HepG2 (cell line): ENCODE data around the gene NFE2. TPM values are rescaled to one million over a fixed set of nuclear protein-coding genes. Genes with fewer than 3 reads are reported as not detected.

Source experiments
- ATAC-seq: fragments of 200-7000 bp; cut with Tn5 transposase; 3 replicates; pipeline ENCODE4 v1.9.1; 2020; ENCODE audit warnings: mild to moderate bottlenecking, moderate library complexity
- BruUV-seq: library from RNA; stranded (reverse); fragments of 400-500 nt; replicated peaks from 2 replicates; lab custom pipeline; 2021; lab: Mats Ljungman, UMichigan
- CTCF ChIA-PET: fragments of 300-600 bp; formaldehyde crosslinking; extraction: SDS; loops from one replicate; lab custom pipeline; 2021; ENCODE audit warnings: low total read pairs, inconsistent platforms, low intra/inter-chr PET ratio; lab: Yijun Ruan, JAX
- POLR2A ChIA-PET: fragments of 350-600 bp; sonication (Branson Sonifier 250); formaldehyde crosslinking; loops from one replicate; lab custom pipeline; 2020; ENCODE audit warnings: antibody characterized with exemption, inconsistent platforms; lab: Yijun Ruan, JAX
- DNase-seq: peaks from one replicate; pipeline ENCODE4 v3.0.0-alpha.2; 2015; ENCODE audit warnings: low spot score
- FAIRE-seq: peaks from 3 replicates; lab custom pipeline; 2011; peaks lifted over from hg19 to GRCh38; lab: Jason Lieb, UNC
- H2AFZ ChIP-seq: one replicate; pipeline ENCODE4 v1.6.1; 2011; ENCODE audit warnings: low read length, inconsistent platforms
- H3K27ac ChIP-seq: fragments of 300-600 bp; 3 replicates; pipeline ENCODE4 v1.8.0; 2011; ENCODE audit warnings: mixed run types, mild to moderate bottlenecking, mixed read lengths, low read length, inconsistent platforms; ENCODE audit not compliant: insufficient read depth; ENCODE audit errors: extremely low read length
- H3K27me3 ChIP-seq, 2 experiments: fragments of 200-600 bp in 1 of 2; 2 replicates in 1 of 2; 3 replicates in 1 of 2; pipeline versions ENCODE4 v1.6.0 to v1.8.0; 2011; ENCODE audit warnings: low read length in 2 of 2, mild to moderate bottlenecking in 2 of 2, moderate library complexity in 2 of 2, inconsistent platforms in 1 of 2; ENCODE audit not compliant: insufficient read depth in 2 of 2, control insufficient read depth in 1 of 2
- H3K36me3 ChIP-seq, 2 experiments: fragments of 200-600 bp in 1 of 2; replicated peaks in 1 of 2; 2 replicates in 1 of 2; 3 replicates in 1 of 2; pipeline versions ENCODE4 v1.5.1 to v1.8.0; 2011; ENCODE audit warnings: low read length in 2 of 2, inconsistent platforms in 1 of 2; ENCODE audit not compliant: insufficient read depth in 2 of 2, control insufficient read depth in 1 of 2
- H3K4me1 ChIP-seq: 2 replicates; pipeline ENCODE4 v1.5.1; 2012; ENCODE audit warnings: low read length, inconsistent platforms; ENCODE audit not compliant: insufficient read depth
- H3K4me2 ChIP-seq: 2 replicates; pipeline ENCODE4 v1.6.0; 2011; ENCODE audit warnings: low read depth, low read length, inconsistent platforms
- H3K4me3 ChIP-seq, 3 experiments: fragments of 200-600 bp in 1 of 3; sonication (generic), shearing (Covaris generic) in 1 of 3; replicated peaks in 1 of 3; 2 replicates each; pipeline ENCODE4 v1.5.1; 2011 to 2016; ENCODE audit warnings: low read length in 3 of 3, inconsistent platforms in 2 of 3, low read depth in 2 of 3, mild to moderate bottlenecking in 2 of 3, control low read depth in 1 of 3, mixed read lengths in 1 of 3; ENCODE audit not compliant: insufficient read depth in 1 of 3
- H3K79me2 ChIP-seq: one replicate; pipeline ENCODE4 v1.6.1; 2011; ENCODE audit warnings: low read length, inconsistent platforms; ENCODE audit not compliant: insufficient read depth
- H3K9ac ChIP-seq: 2 replicates; pipeline ENCODE4 v1.6.0; 2011; ENCODE audit warnings: mild to moderate bottlenecking, low read depth, low read length, inconsistent platforms; ENCODE audit not compliant: insufficient read depth
- H3K9me3 ChIP-seq: 2 replicates; pipeline ENCODE4 v1.5.1; 2012; ENCODE audit warnings: mild to moderate bottlenecking, low read length
- H4K20me1 ChIP-seq: 2 replicates; pipeline ENCODE4 v1.6.0; 2011; ENCODE audit warnings: inconsistent platforms, mild to moderate bottlenecking, low read length, moderate library complexity; ENCODE audit not compliant: insufficient read depth
- ARHGAP35 ChIP-seq: sonication (generic); formaldehyde crosslinking; IDR thresholded peaks from 2 replicates; pipeline ENCODE4 v1.9.0; 2022; ENCODE audit warnings: mild to moderate bottlenecking, inconsistent platforms, moderate library complexity, missing genetic modification reagents, borderline replicate concordance
- HOXA9 ChIP-seq: sonication (generic); formaldehyde crosslinking; IDR thresholded peaks from 2 replicates; pipeline ENCODE4 v1.8.1; 2022; ENCODE audit warnings: missing genetic modification reagents, mild to moderate bottlenecking, moderate library complexity, borderline replicate concordance
- KLF6 ChIP-seq: IDR thresholded peaks from 2 replicates; pipeline ENCODE4 v1.8.0; 2016; ENCODE audit warnings: missing biosample characterization, missing genetic modification reagents
- MLLT10 ChIP-seq: sonication (generic); formaldehyde crosslinking; IDR thresholded peaks from 2 replicates; pipeline ENCODE4 v1.4.0; 2020; ENCODE audit warnings: missing genetic modification reagents
- MTA1 ChIP-seq: sonication (generic); formaldehyde crosslinking; IDR thresholded peaks from 2 replicates; pipeline ENCODE4 v1.4.0; 2020; ENCODE audit warnings: missing genetic modification reagents, mild to moderate bottlenecking, borderline replicate concordance
- NFIB ChIP-seq: sonication (generic); formaldehyde crosslinking; IDR thresholded peaks from 2 replicates; pipeline ENCODE4 v1.9.0; 2021; ENCODE audit warnings: missing genetic modification reagents, mild to moderate bottlenecking, borderline replicate concordance
- SP2 ChIP-seq: sonication (generic); formaldehyde crosslinking; IDR thresholded peaks from 2 replicates; pipeline ENCODE4 v1.5.1; 2020; ENCODE audit warnings: mild to moderate bottlenecking, missing genetic modification reagents
- TERF1 ChIP-seq: sonication (generic); formaldehyde crosslinking; IDR thresholded peaks from 2 replicates; pipeline ENCODE4 v1.8.0; 2022; ENCODE audit warnings: mild to moderate bottlenecking, missing genetic modification reagents, moderate library complexity
- TOPORS ChIP-seq: sonication (generic); formaldehyde crosslinking; IDR thresholded peaks from 2 replicates; pipeline ENCODE4 v1.8.0; 2023; ENCODE audit warnings: mild to moderate bottlenecking, missing genetic modification reagents
- TP53 ChIP-seq: sonication (generic); formaldehyde crosslinking; conservative IDR thresholded peaks from 2 replicates; pipeline ENCODE4 v1.4.0; 2020; ENCODE audit warnings: missing genetic modification reagents
- YY1 ChIP-seq: IDR thresholded peaks from 2 replicates; pipeline ENCODE4 v1.6.1; 2011; ENCODE audit warnings: low read length, low read depth, moderate library complexity, mild to moderate bottlenecking; ENCODE audit not compliant: insufficient read depth, insufficient replicate concordance
- ZNF256 ChIP-seq: sonication (generic); formaldehyde crosslinking; conservative IDR thresholded peaks from 2 replicates; pipeline ENCODE4 v1.4.0; 2020; ENCODE audit warnings: missing genetic modification reagents
- ZNF30 ChIP-seq: sonication (generic); formaldehyde crosslinking; IDR thresholded peaks from 2 replicates; pipeline ENCODE4 v1.5.0; 2020; ENCODE audit warnings: mild to moderate bottlenecking, missing genetic modification reagents
- ZNF335 ChIP-seq: sonication (generic); formaldehyde crosslinking; IDR thresholded peaks from 2 replicates; pipeline ENCODE4 v1.4.0; 2020; ENCODE audit warnings: missing genetic modification reagents
- ZNF501 ChIP-seq: sonication (generic); formaldehyde crosslinking; IDR thresholded peaks from 2 replicates; pipeline ENCODE4 v1.5.1; 2020; ENCODE audit warnings: mild to moderate bottlenecking, moderate library complexity, missing genetic modification reagents
- ZNF550 ChIP-seq: sonication (generic); formaldehyde crosslinking; IDR thresholded peaks from 2 replicates; pipeline ENCODE4 v1.4.0; 2020; ENCODE audit warnings: mild to moderate bottlenecking, missing genetic modification reagents, borderline replicate concordance
- ZNF564 ChIP-seq: sonication (generic); formaldehyde crosslinking; IDR thresholded peaks from 2 replicates; pipeline ENCODE4 v1.8.1; 2023; ENCODE audit warnings: mild to moderate bottlenecking, missing genetic modification reagents
- WGBS: methylation state at CpG from one replicate; pipeline ENCODE4 v1.1.6; 2017; ENCODE audit warnings: low lambda C conversion rate; 5-methylcytosine and 5-hydroxymethylcytosine counted together
- in situ Hi-C: cut with HindIII; loops from 2 replicates; pipeline ENCODE4 v1.10.0; 2017; ENCODE audit warnings: low pct_unique_long_range_greater_than_20kb; ENCODE audit not compliant: extremely low pct_ligation_motif_present
- intact Hi-C: fragments of 100-400 bp; cut with micrococcal nuclease; formaldehyde crosslinking; loops from one replicate; pipeline ENCODE4 v1.10.0; 2022; ENCODE audit not compliant: unreplicated experiment
- polyA plus RNA-seq, 8 experiments: library from polyadenylated mRNA; depleted of rRNA in 3 of 8; stranded (reverse) in 7 of 8; unstranded in 1 of 8; fragments of >200 nt; fragmentation: Illumina TruSeq in 4 of 8; extraction: Trizol in 4 of 8; gene quantifications; 2 replicates each; pipeline versions ENCODE4 v1.2.1 to v1.2.3, GENCODE V29; 2011 to 2016; ENCODE audit warnings: low read depth in 4 of 8, missing spikeins in 1 of 8, mixed read lengths in 1 of 8; ENCODE audit not compliant: insufficient read depth in 1 of 8
- total RNA-seq, 5 experiments: library from RNA; depleted of rRNA; stranded (reverse); fragments of >200 nt; fragmentation: Illumina TruSeq; extraction: Trizol; gene quantifications; 2 replicates each; pipeline ENCODE4 v1.2.3, GENCODE V29; 2016; ENCODE audit warnings: low read depth in 1 of 5
- TF ChIP-seq, protein P1 (sequence below): sonication (generic); formaldehyde crosslinking; IDR thresholded peaks from 2 replicates; pipeline ENCODE4 v1.8.0; 2022; ENCODE audit warnings: mild to moderate bottlenecking, missing genetic modification reagents, borderline replicate concordance
- TF ChIP-seq, protein P2 (sequence below), 2 experiments: fragments of 450-650 bp in 1 of 2; sonication (generic) in 1 of 2; formaldehyde crosslinking; IDR thresholded peaks; 2 replicates each; pipeline versions ENCODE4 v1.5.0 to v1.8.0; 2020 to 2022; ENCODE audit warnings: mild to moderate bottlenecking in 1 of 2, missing genetic modification reagents in 1 of 2

Gene NFE2
- total and polyA plus RNA-seq, 2 of the 13 experiments (the other 11 are each of a cell fraction or from before 2014, with no cell fraction given) = 4.5 to 7.8 TPM

DNA sequence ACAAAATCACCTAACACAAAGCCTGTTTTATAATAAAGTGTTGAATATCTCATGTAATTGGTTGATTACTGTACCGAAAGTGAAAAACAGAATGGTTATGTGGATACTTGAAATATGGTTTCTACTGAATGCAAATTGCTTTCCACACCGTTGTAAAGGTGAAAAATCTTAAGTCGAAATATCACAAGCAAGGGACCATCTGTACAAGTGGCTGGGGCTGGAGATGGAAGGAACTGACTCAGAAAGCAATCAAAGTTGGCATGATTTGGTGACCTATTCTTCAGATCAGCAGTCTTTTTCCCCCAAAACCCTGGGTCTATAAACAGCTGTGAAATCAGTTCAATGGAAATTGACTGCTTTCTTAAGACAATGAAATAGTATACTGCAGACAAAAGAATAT lies 24.4 kb downstream of the NFE2 start:
- POLR2A ChIA-PET = interaction anchor here (1.0 to 1.7 kb wide), 2 partner anchors 25 to 48 kb away, joined by 3 to 5 read pairs; partner anchors contain the start of gene COPZ1
- H3K79me2 ChIP-seq = peaks cover 46% of the 10 kb centered on the region

DNA sequence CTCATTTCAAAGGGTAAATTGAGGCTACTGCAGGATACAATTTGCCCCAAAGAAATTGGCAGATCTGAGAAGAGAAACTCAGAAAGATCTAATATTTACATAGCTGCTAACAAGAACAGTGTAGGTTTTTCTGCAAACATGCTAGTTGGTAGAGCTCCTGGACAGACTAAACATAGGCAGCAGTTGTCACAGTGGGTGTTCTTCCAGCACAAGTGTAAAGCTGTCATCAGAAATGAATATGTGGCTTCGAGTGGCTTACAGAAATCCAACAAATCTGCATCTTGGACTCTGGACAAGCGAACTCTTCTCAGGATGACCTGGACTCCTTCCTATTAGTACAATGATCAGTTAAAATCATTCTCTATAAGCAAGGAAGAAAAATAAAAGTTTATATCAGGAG lies 26.8 kb downstream of the NFE2 start:
- FAIRE-seq (no peak), DNase-seq (no peak), ATAC-seq (no peak)
- Histone ChIP-seq H3K4me3 (no peak overlapping the region), H2AFZ (no peak overlapping the region), H3K9ac (no peak overlapping the region), H3K9me3 (no peaks in the 10 kb centered on the region), H3K27ac (no peak overlapping the region), H3K4me1 (peaks cover 46% of the 10 kb centered on the region), H4K20me1 (no peaks in the 10 kb centered on the region), H3K36me3 (0 out of 5 replicates have a peak, but pooled peaks cover 0 to 11% of the 10 kb centered on the region in 2 experiments), H3K27me3 (no peaks in the 10 kb centered on the region), H3K79me2 (peaks cover 33% of the 10 kb centered on the region), H3K4me2 (no peak overlapping the region)
- in situ Hi-C loops (no loop called here), intact Hi-C loops (no loop called here)
- no TSS peak for BruUV-seq
- 85% methylated on average over 2 of the region's 2 CpGs for whole genome bisulfite sequencing
- ChIA-PET CTCF (no interaction called here), POLR2A (no interaction called here)
- TF ChIP-seq MLLT10 (CRISPR knock-in tag) (no peak), TP53 (no peak), KLF6 (CRISPR knock-in tag) (no peak), ZNF30 (CRISPR knock-in tag) (no peak), MTA1 (no peak), NFIB (CRISPR knock-in tag) (no peak), ZNF501 (CRISPR knock-in tag) (no peak), ZNF564 (no peak), TOPORS (CRISPR knock-in tag) (no peak)
- TF ChIP-seq, protein P1, sequence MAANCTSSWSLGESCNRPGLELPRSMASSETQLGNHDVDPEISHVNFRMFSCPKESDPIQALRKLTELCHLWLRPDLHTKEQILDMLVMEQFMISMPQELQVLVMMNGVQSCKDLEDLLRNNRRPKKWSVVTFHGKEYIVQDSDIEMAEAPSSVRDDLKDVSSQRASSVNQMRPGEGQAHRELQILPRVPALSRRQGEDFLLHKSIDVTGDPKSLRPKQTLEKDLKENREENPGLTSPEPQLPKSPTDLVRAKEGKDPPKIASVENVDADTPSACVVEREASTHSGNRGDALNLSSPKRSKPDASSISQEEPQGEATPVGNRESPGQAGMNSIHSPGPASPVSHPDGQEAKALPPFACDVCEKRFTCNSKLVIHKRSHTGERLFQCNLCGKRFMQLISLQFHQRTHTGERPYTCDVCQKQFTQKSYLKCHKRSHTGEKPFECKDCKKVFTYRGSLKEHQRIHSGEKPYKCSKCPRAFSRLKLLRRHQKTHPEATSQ (CRISPR knock-in tag) = no peak
- TF ChIP-seq, protein P2, sequence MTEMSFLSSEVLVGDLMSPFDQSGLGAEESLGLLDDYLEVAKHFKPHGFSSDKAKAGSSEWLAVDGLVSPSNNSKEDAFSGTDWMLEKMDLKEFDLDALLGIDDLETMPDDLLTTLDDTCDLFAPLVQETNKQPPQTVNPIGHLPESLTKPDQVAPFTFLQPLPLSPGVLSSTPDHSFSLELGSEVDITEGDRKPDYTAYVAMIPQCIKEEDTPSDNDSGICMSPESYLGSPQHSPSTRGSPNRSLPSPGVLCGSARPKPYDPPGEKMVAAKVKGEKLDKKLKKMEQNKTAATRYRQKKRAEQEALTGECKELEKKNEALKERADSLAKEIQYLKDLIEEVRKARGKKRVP (CRISPR knock-in tag; IDR thresholded peaks at IDR 0.05) = no peak

More for the DNA sequence above, 24.4 kb downstream of the NFE2 start:
- ATAC-seq = no peak
- no peak overlapping the region for H3K27ac ChIP-seq
- in situ Hi-C loops = no loop called here
- WGBS = 95% methylated on average over 3 of the region's 3 CpGs
- CTCF ChIA-PET = no interaction called here
- peaks cover 0 to 15% of the 10 kb centered on the region in 2 experiments; a peak in 2 of 5 replicates for H3K36me3 ChIP-seq
- TF ChIP-seq SP2 (CRISPR knock-in tag) (no peak), ARHGAP35 (CRISPR knock-in tag) (no peak), ZNF335 (no peak), YY1 (no peak), HOXA9 (CRISPR knock-in tag) (no peak), TERF1 (CRISPR knock-in tag) (no peak), ZNF550 (CRISPR knock-in tag) (no peak), ZNF256 (no peak)
- no peak overlapping the region for H3K4me2 ChIP-seq
- no peak for FAIRE-seq
- no peak for DNase-seq
- intact Hi-C loops = no loop called here
- no peak overlapping the region for H2AFZ ChIP-seq
- 0 out of 2 replicates have a peak, but pooled peaks cover 2% of the 10 kb centered on the region for H4K20me1 ChIP-seq
- H3K9me3 ChIP-seq = no peaks in the 10 kb centered on the region
- no peak overlapping the region for H3K9ac ChIP-seq
- H3K4me1 ChIP-seq = peaks cover 46% of the 10 kb centered on the region
- no peak overlapping the region for H3K4me3 ChIP-seq
- BruUV-seq = no TSS peak
- no peaks in the 10 kb centered on the region; a peak in 1 of 5 replicates for H3K27me3 ChIP-seq
